GM23248 (cell line): ENCODE results near the gene OLA1. TPM values are rescaled to one million over a fixed set of nuclear protein-coding genes. Genes with fewer than 3 reads are reported as not detected.

Source experiments
- DNase-seq: peaks from one replicate; pipeline ENCODE4 v3.0.0-alpha.2; 2015
- H2AFZ ChIP-seq: fragments of 200-600 bp; sonication (generic); 2 replicates; pipeline ENCODE4 v1.6.1; 2016; ENCODE audit warnings: antibody characterized with exemption
- H3F3A ChIP-seq: fragments of 200-600 bp; sonication (generic); 2 replicates; pipeline ENCODE4 v1.6.1; 2016; ENCODE audit warnings: mild to moderate bottlenecking, antibody characterized with exemption, mixed run types; ENCODE audit not compliant: insufficient read depth
- H3K27ac ChIP-seq: fragments of 200-600 bp; sonication (generic); 2 replicates; pipeline ENCODE4 v1.5.1; 2016; ENCODE audit warnings: mild to moderate bottlenecking
- H3K27me3 ChIP-seq: fragments of 200-600 bp; sonication (generic); replicated peaks from 2 replicates; pipeline ENCODE4 v1.6.1; 2016; ENCODE audit warnings: mild to moderate bottlenecking; ENCODE audit not compliant: insufficient read depth
- H3K36me3 ChIP-seq: fragments of 200-600 bp; sonication (generic); 2 replicates; pipeline ENCODE4 v1.6.1; 2016; ENCODE audit warnings: low read depth, mild to moderate bottlenecking
- H3K4me1 ChIP-seq: fragments of 200-600 bp; sonication (generic); 2 replicates; pipeline ENCODE4 v1.6.1; 2016; ENCODE audit warnings: mild to moderate bottlenecking; ENCODE audit not compliant: insufficient read depth
- H3K4me2 ChIP-seq: fragments of 200-600 bp; sonication (generic); one replicate; pipeline ENCODE4 v1.6.1; 2016; ENCODE audit warnings: mild to moderate bottlenecking; ENCODE audit not compliant: unreplicated experiment
- H3K4me3 ChIP-seq: fragments of 200-600 bp; sonication (generic); 2 replicates; pipeline ENCODE4 v1.5.1; 2016; ENCODE audit warnings: mild to moderate bottlenecking
- H3K79me2 ChIP-seq: fragments of 200-600 bp; sonication (generic); 2 replicates; pipeline ENCODE4 v1.6.1; 2016; ENCODE audit warnings: mild to moderate bottlenecking; ENCODE audit not compliant: insufficient read depth
- H3K9ac ChIP-seq: fragments of 200-600 bp; sonication (generic); 2 replicates; pipeline ENCODE4 v1.6.1; 2016; ENCODE audit warnings: mild to moderate bottlenecking
- H3K9me2 ChIP-seq: fragments of 200-600 bp; sonication (generic); 2 replicates; pipeline ENCODE4 v1.6.1; 2016; ENCODE audit warnings: mixed run types, mild to moderate bottlenecking, moderate library complexity; ENCODE audit not compliant: insufficient read depth
- H3K9me3 ChIP-seq: fragments of 200-600 bp; sonication (generic); one replicate; pipeline ENCODE4 v1.6.1; 2017; ENCODE audit warnings: low read depth
- H4K20me1 ChIP-seq: fragments of 200-600 bp; sonication (generic); 2 replicates; pipeline ENCODE4 v1.6.0; 2016; ENCODE audit not compliant: insufficient read depth
- EZH2 ChIP-seq: fragments of 200-600 bp; sonication (generic); IDR thresholded peaks from 2 replicates; pipeline ENCODE4 v1.6.1; 2018; ENCODE audit warnings: antibody characterized with exemption, mild to moderate bottlenecking; ENCODE audit not compliant: insufficient read depth, poor library complexity, severe bottlenecking
- EZH2phosphoT487 ChIP-seq: fragments of 200-600 bp; sonication (generic); IDR thresholded peaks from 2 replicates; pipeline ENCODE4 v1.6.1; 2018; ENCODE audit warnings: antibody characterized with exemption, moderate library complexity, mild to moderate bottlenecking, low read depth; ENCODE audit not compliant: insufficient read depth
- WGBS, 2 experiments: methylation state at CpG; one replicate each; pipeline ENCODE4 v1.1.6; 2015 to 2017; ENCODE audit warnings: low lambda C conversion rate in 2 of 2, low coverage in 1 of 2; ENCODE audit errors: missing lambda C conversion rate in 2 of 2; 5-methylcytosine and 5-hydroxymethylcytosine counted together
- in situ Hi-C: fragments of 300-500 bp; cut with MboI; formaldehyde crosslinking; loops from 2 replicates; pipeline ENCODE4 v1.15.0; 2020
- polyA plus RNA-seq: library from polyadenylated mRNA; unstranded; fragments of >200 nt; fragmentation: Nextera tagmentation; extraction: Ambion mirVana; gene quantifications from 2 replicates; pipeline ENCODE4 v1.2.1, GENCODE V29; 2016
- total RNA-seq: library from RNA; depleted of rRNA; stranded (reverse); fragments of >200 nt; shearing (Covaris generic); gene quantifications from 2 replicates; pipeline ENCODE4 v1.2.3, GENCODE V29; 2014

Gene OLA1
- total and polyA plus RNA-seq, 2 experiments from 2014 or later = 64.3 to 114 TPM

GRCh38 chr2:174233771-174234275 is 14.5 kb downstream of the OLA1 start:
- Histone ChIP-seq H3K9ac (no peak overlapping the region), H3F3A (no peaks in the 10 kb centered on the region), H4K20me1 (peaks cover 4% of the 10 kb centered on the region; the same call in 1 of the 2 replicates), H3K79me2 (peaks cover 100% of the 10 kb centered on the region), H3K9me3 (no peaks in the 10 kb centered on the region), H3K4me3 (no peak overlapping the region), H3K4me2 (no peak overlapping the region), H3K36me3 (no peaks in the 10 kb centered on the region), H3K27me3 (no peaks in the 10 kb centered on the region), H3K27ac (no peak overlapping the region), H2AFZ (no peak overlapping the region), H3K9me2 (no peaks in the 10 kb centered on the region), H3K4me1 (no peaks in the 10 kb centered on the region)
- in situ Hi-C loops = no loop called here
- TF ChIP-seq EZH2phosphoT487 = no peak
- WGBS, 2 experiments = 90 to 94% methylated on average over 1 of the region's 1 CpG
- no peak for DNase-seq

GRCh38 chr2:174227748-174228147 is 20.6 kb downstream of the OLA1 start:
- Histone ChIP-seq H2AFZ (no peak overlapping the region), H3K9me2 (no peaks in the 10 kb centered on the region), H3K9ac (no peak overlapping the region), H3K27ac (no peak overlapping the region), H3K4me2 (no peak overlapping the region), H3K9me3 (no peaks in the 10 kb centered on the region), H4K20me1 (peaks cover 4% of the 10 kb centered on the region; the same call in 1 of the 2 replicates), H3K79me2 (peaks cover 75% of the 10 kb centered on the region), H3K36me3 (no peaks in the 10 kb centered on the region), H3K4me1 (no peaks in the 10 kb centered on the region), H3K4me3 (no peak overlapping the region), H3K27me3 (no peaks in the 10 kb centered on the region), H3F3A (no peaks in the 10 kb centered on the region)
- 100% methylated on average over 1 of the region's 1 CpG for WGBS, 2 experiments
- TF ChIP-seq EZH2phosphoT487 (no peak), EZH2 (no peak)
- in situ Hi-C loops = no loop called here
- no peak for DNase-seq

- DNase-seq = no peak
- H3K4me2 ChIP-seq = no peak overlapping the region
- no peaks in the 10 kb centered on the region for H3F3A ChIP-seq
- no peak overlapping the region for H3K4me3 ChIP-seq
- WGBS, 2 experiments = 98 to 99% methylated on average over 7 of the region's 7 CpGs
- no peak overlapping the region for H3K9ac ChIP-seq
- TF ChIP-seq EZH2 (no peak), EZH2phosphoT487 (no peak)
- H3K27ac ChIP-seq = no peak overlapping the region
- H3K36me3 ChIP-seq = peaks cover 10% of the 10 kb centered on the region; the same call in 1 of the 2 replicates
- no peaks in the 10 kb centered on the region for H3K4me1 ChIP-seq
- no peak overlapping the region for H2AFZ ChIP-seq
- no peaks in the 10 kb centered on the region for H4K20me1 ChIP-seq
- no peaks in the 10 kb centered on the region for H3K27me3 ChIP-seq
- H3K79me2 ChIP-seq = peaks cover 74% of the 10 kb centered on the region
- H3K9me2 ChIP-seq = no peaks in the 10 kb centered on the region
- no peaks in the 10 kb centered on the region for H3K9me3 ChIP-seq
- in situ Hi-C loops = no loop called here
These were observed 23.6 kb downstream of the OLA1 start for GRCh38 chr2:174224665-174225288.

GRCh38 chr2:174224125-174224524 is 24.2 kb downstream of the OLA1 start:
- H3F3A ChIP-seq = no peaks in the 10 kb centered on the region
- H3K4me2 ChIP-seq = no peak overlapping the region
- no peaks in the 10 kb centered on the region for H3K4me1 ChIP-seq
- no peak overlapping the region for H3K9ac ChIP-seq
- no peaks in the 10 kb centered on the region for H3K27me3 ChIP-seq
- TF ChIP-seq EZH2 = no peak
- TF ChIP-seq EZH2phosphoT487 = no peak
- no peak overlapping the region for H3K27ac ChIP-seq
- no peaks in the 10 kb centered on the region for H3K9me3 ChIP-seq
- DNase-seq = no peak
- in situ Hi-C loops = no loop called here
- no peaks in the 10 kb centered on the region for H4K20me1 ChIP-seq
- peaks cover 10% of the 10 kb centered on the region; the same call in 1 of the 2 replicates for H3K36me3 ChIP-seq
- H3K9me2 ChIP-seq = no peaks in the 10 kb centered on the region
- H2AFZ ChIP-seq = no peak overlapping the region
- peaks cover 70% of the 10 kb centered on the region for H3K79me2 ChIP-seq
- H3K4me3 ChIP-seq = no peak overlapping the region
- 92 to 94% methylated on average over 5 of the region's 5 CpGs for WGBS, 2 experiments

GRCh38 chr2:174223388-174223787 is 24.9 kb downstream of the OLA1 start:
- H3K79me2 ChIP-seq = peaks cover 68% of the 10 kb centered on the region
- H3K27me3 ChIP-seq = no peaks in the 10 kb centered on the region
- H3F3A ChIP-seq = no peaks in the 10 kb centered on the region
- no peaks in the 10 kb centered on the region for H3K4me1 ChIP-seq
- no peaks in the 10 kb centered on the region for H3K9me3 ChIP-seq
- H4K20me1 ChIP-seq = no peaks in the 10 kb centered on the region
- no peak overlapping the region for H3K4me3 ChIP-seq
- no peak overlapping the region for H3K27ac ChIP-seq
- DNase-seq = no peak
- no peak overlapping the region for H3K9ac ChIP-seq
- H2AFZ ChIP-seq = no peak overlapping the region
- 97 to 98% methylated on average over 3 of the region's 3 CpGs for WGBS, 2 experiments
- no peak for TF ChIP-seq EZH2
- no peak for TF ChIP-seq EZH2phosphoT487
- H3K9me2 ChIP-seq = no peaks in the 10 kb centered on the region
- no peak overlapping the region for H3K4me2 ChIP-seq
- H3K36me3 ChIP-seq = peaks cover 10% of the 10 kb centered on the region; the same call in 1 of the 2 replicates
- in situ Hi-C loops = no loop called here
